ENCODE results near the gene INPP5A.

INPP5A gene

DNA sequence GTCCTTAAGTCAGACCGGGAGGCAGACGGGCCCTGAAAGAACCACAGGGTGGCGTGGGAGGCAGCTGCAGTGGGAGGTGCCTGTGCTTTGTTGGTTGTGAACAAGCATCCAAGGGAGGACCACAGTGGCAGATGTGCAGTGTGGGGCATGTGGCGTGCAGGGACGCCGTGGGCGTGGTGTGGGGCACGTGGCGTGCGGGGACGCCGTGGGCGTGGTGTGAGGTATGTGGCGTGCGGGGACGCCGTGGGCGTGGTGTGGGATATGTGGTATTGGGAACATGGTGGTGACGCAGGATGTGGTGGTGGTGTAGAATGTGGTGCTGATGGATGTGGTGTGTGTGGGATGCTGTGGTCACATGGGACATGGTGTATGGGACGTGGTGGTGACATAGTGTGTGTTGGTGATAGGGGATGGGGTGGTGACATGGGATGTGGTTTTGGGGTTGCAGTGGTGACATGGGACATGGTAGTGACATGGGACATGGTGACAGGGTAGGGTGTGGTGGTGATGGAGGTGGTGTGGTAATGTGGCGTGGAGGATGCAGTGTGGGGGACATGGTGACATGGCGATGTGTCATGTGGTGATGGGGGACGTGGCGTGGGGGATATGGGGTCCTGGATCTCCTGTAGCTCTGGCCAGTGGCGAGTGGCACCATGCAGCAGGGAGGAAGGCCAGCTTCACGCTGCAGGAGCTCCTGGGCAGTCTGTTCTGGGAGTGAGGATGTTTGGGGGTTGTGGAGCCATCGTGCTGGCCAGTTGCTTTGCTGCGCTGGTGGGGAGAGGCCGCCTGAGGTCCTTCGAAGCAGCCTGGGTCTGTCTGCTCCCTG is 78.8 kb downstream of the INPP5A start:
- DNase-seq: no peak

DNA sequence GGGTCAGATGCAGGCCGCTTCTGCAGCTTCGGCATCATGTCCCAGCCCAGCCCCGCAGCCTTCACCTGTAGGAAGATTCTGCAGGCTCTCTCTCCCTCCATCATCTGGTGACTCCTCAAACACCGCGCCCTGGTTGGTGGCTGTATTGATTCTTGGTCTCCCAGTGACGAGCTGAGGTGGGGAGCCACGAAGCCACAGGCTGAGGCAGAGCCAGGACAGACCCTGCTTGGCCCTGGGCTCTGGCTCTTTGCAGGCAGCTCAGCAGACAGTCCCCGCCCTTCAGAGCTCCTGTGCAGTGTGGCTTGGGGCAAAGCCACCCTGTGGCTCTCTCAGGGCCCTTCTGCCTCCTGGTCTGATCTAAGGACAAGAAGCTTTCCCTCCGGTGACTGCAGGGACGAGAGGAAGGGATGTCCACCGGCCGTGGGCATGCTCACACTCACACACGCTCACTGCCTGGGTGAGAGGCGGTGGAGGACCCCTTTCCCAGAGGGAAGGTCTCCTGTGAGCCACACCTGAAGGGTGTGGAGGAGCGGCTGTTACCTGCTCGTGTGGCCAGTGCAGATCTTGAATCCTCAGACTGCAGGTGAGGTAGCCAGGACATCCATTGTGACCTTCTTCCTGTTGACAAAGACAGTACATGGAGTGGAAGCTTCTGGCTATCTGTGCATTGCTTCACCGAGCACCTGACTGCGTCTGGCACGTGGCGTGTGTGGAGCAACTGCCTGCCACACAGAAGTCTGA is 79.6 kb downstream of the INPP5A start:
- DNase-seq: no peak

DNA sequence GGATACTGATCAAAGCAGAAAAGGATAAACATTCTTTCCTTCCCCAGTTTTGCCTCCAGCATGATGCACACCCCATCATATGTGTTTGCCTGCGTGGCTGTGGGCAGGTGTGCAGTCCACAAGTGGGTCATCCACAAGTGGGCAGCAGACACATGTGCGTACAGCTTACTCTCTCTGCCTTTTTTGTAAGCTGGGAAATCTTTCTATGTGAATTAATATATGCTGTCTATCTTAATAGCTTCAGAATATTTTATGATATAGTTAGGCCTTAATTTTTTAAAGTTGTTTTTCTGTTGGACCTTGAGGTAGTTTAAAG is 80.1 kb downstream of the INPP5A start:
- DNase-seq: no peak

DNA sequence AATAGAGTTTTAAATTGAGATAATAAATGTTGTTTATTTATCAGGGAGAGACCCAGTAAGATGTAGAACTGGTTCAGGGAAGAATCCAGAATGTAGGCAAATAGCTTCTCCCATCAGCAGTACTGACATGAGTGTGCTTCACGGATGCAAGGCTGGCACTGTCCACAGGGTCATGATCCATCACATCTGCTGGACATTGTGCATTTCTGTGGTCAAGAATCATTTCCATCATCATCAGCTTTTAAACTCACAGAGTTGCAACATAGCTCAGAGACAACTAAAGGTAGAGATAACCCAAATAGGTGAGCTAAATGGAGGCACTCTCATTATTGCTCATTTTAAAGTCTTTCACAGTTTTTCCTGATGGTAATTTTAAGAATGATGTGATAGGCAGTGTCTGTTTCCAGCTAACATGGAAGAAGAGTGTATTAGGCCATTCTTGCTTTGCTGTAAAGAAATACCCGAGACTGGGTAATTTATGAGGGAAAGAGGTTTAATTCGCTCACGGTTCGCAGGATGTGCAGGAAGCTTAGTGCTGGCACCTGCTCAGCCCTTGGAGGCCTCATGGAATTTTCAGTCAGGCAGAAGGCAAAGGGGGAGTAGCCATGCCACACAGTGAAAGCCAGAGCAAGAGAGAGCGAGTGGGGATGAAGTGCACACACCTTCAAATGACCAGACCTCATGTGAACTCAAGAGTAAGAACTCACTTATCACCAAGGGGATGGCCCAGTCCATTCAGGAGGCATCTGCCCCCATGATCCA is 80.8 kb downstream of the INPP5A start:
- DNase-seq: no peak

DNA sequence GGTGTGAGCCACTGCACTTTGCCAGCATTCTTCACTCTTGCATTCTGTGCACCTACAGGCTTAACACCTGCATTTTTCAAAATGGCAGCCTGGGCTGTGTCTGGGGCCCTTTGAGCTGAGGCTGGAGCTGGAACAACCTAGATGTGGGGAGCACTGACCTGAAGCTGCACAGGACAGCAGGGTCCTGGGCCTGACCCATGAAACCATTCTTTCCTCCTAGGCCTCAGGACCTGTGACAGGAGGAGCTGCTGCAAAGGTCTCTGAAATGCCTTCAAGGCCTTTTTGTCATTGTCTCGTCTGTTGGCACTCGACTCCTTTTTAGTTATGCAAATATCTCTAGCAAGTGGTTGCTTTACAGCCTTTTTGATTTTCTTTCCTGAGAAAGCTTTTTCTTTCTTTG is 82.3 kb downstream of the INPP5A start:
- DNase-seq: no peak

DNA sequence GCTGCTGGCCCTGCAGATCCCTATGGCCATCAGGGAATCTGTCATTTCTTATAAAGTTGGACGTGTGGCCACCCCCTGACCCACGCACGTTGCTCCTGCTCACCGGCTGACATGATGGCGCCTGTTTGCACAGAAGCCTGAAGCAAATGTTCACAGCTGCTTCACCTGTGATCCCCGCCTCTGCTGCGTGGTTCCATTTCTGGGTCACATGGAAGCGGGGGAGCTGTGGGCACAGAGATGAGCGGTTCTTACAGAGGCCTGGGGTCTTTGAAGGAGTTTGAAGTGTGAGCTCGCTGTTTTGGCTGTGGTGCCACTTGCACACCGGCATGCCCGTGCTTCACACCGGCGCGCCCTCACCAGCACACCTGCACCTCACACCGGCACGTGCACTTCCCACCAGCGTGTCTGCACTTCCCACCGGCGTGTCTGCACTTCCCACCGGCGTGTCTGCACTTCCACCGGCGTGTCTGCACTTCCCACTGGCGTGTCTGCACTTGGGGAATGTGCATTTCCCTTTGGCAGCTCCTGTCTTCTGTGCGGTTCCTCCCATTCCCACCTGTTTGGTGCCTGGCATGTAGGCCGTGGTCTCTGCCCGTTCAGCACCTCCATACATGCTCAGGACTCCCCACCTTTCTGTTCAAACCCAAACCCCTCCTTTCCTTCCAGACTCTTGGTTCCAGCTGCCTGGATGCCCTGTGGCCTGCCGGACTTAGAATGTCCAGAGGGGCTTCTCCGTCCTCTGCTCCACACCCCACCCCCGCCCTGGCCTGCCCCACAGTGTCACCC is 86.7 kb downstream of the INPP5A start:
- DNase-seq: no peak

DNA sequence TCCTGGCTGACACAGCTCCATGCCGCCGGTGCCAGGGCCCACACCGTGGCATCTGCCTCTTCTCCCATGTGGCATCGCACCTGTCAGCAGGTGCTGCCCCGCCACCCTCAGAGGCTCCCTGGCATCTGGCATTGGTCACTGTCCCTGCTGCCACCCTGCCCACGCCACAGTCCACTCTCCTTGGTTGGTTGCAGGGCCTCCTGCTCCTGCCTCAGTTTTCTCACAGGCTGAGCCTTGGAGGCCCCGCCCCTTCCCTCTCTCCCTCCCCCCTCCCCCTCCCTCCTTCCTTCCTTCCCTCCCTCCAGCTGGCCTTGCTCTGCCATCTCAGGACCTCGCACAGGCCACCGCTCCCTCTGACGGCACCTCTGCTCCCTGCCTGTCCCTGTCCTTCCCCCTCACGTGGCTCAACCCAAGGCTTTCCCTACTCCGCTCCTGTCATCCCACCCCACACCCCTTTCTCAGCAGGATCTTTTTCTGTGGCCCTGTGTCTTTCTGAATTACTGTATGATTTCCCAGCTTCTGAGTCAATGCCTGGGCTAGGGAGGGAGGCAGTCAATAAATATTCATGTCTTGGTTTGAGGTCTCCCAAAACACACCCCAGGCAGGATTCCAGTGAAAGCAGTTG is 87.4 kb downstream of the INPP5A start:
- DNase-seq: no peak

DNA sequence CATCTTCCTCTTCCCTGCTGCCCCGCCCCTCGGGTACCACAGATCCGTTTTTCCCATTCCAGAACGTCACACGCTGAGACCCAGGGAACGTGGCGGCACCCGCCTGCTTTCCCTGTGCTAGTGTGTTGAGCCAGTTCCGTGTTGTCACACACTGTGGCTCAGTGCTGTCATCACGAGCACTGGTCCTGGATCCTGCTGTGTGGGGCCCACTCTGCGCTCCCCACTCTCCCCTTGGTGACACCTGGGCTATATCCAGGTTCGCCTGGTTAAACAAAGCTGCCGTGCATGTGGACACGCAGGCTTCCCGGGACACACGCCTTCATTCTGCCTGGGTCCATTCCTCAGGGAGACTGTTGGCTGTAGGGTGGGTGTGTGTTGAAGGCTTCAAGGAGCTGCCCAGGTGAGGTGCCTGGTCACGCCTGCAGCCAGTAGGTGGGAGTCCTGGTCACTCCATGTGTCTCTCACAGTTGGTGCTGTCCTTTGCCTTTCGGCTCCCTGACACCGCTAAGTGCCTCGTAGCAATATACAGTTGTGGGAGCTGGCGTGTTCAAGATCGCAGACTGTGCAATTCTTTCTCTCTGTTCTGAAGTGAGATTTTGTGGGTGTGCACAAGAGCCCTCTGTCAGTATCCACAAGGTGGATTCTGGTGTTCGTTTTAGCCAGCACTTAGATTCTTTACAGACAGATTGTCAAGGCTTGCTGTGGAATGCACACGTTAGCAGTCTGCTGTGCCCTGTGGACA is 88.6 kb downstream of the INPP5A start:
- no peak for DNase-seq

DNA sequence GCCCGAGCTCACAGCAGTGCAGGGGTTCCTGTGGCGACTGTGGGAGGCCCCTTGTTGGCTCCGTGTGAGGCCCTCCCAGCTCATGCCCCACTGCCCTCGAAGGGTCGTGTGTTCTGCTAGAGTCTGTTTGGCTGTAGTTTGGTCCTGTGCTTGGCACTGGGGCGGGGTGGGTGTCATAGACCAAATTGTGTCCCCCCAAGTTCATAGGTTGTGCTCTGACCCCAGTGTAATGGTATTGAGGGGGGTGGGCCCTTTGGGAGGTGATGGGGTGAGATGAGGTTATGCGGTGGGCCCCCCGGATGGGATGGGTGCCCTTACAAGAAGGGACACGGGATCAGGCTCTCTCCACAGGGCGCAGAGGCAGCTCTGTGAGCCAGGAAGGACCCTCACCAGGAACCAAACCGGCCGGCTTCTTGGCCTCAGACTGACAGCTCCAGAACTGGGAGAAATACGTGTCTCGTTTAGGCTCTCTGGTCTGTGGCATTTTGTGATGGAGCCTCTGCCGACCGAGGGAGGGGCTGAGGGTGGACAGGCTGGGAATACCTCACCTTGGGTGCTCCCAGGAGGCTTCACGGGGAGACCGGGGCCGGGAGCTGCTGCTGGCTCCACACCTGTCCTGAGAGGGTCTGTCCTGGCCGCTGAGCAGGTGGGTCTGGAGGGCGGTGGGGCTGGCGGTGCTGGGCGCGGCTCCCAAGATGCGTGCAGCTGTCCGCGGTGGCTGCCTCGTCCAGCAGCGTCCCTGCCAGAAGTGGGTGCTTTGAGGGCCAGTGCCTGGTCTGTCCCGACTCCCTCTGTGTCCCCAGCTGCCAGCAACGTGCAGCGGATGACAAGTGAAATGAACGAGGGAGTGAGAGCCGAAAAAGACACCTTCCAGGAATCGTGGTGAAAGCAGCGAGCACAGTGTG is 89.4 kb downstream of the INPP5A start:
- DNase-seq: no peak

DNA sequence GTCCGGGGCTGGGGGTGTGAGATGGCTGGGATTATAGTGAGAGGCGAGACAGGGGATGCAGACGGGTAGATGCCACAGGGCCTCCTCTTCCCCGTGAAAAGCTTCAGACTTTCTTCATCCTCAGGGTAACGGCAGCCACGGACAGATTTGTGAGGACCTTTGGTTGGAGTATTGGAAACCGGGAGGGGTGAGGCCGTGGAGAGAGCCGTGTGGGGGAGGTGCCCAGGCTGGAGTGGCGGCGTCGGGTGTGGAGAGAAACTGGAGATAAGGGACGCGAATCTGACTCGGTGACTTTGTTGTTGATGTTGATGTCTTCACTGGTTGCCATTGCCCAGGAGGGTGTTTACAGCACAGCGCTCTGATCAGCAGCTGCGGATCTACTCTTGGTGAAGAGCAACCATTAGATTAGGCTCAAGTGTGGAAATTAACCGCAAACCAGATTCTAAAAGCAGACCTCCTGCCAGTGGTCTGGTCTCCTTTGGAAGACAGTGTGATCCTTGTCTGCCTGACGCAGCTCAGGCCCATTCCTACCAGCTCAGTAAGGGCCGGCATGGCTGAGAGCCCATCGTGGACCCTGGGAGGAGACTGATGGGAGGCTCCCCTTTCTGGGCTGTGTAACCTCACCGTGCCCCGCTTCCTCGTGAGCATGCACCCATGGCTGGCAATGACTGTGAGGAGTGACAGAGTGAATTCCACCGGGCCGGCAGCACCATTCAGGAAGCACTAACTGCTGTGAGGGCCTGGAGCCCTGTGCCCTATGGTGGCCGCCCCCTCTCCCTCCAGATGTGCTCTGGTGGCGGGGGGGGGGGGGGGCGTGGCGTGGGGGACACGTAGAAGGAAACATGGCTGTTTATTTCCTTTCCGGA is 90.3 kb downstream of the INPP5A start:
- no peak for DNase-seq

DNA sequence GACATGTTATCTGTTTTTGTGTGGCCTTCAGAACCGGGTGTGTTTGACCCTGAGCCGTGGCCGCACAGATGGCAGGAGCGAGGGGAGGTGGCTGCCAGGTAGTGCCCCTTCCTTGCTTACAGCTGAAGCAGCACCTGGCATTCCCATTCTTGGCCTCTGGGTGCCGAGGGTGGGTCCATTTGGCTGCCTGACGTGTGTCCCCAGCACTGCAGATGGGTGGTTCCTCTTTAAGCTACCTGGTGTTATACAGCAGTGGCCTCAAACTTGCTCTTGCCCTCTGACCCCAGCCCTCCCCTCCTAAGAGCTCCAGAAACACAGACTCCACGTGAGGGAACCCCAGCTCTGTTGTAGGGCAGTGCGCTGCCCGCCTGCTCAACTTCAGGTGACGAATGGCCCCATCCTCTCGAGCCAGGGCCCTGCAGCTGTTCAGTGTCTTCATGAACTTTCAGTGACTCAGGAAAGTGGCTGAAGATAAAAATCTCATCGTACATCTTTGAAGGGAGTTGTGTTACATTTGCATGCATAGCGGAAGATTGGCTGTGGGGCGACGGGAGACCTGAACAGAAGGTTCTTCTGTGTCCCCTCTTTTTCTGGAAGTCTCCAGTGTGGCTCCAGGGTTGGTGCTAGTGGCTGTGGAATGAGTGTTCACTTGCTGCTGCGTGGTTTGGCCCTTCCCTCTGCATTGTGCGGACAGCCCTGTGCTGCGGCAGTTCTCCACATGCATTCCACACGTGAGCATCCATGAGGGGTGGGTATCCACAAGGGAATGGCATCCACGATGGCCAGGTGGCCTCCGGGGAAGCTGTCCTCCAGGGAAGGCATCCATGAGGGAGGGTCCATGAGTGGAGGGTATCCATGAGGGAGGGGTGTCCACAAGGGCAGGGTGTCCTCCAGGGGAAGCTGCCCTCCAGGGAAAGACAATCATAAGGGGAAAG is 91.6 kb downstream of the INPP5A start:
- DNase-seq: no peak

DNA sequence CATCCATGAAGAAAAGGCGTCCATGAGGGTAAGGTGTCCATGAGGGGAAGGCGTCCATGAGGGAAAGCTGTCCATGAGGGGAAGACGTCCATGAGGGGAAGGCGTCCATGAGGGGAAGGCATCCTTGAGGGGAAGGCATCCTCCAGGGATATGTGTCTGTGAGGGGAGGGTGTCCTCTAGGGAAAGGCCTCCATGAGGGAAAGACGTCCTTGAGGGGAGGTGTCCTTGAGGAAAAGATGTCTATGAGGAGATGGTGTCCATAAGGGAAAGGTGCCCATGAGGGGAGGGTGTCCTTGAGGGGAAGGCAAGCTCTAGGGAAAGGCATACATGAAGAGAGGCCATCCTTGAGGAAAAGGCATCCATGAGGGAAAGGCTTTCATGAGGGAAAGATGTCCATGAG is 92.6 kb downstream of the INPP5A start:
- no peak for DNase-seq

DNA sequence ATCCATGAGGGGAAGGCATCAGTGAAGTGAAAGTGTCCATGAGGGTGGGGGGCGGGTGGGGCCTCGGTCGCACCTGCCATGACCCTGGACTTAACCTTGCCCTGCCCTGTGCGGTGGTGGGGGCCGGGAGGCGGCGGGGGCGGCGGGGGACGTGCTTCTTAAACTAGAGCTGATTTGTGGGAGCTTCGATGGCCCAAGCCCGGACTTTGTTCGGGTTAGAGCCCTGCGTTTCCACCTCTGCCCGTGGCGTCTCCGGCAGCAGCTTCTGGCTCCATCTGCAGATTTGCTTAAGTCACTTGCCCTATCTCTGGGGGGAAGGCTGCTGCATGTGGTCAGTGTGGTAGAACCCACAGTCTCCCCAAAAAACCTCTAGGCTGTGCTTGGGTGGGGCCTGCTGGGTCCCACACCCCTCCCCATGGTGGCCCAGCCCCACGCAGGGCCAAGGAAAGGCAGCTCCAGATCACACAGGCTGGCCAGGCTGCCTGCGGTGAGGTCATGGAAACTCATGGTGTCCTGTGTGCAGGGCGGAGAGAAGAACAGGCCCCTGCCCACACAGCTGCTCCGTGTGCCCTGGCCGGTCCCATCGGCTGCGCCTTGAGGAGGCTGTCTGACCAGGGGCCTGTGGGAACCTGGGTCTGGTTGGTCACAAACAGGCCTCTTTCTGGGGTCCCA is 93.2 kb downstream of the INPP5A start:
- DNase-seq: no peak

DNA sequence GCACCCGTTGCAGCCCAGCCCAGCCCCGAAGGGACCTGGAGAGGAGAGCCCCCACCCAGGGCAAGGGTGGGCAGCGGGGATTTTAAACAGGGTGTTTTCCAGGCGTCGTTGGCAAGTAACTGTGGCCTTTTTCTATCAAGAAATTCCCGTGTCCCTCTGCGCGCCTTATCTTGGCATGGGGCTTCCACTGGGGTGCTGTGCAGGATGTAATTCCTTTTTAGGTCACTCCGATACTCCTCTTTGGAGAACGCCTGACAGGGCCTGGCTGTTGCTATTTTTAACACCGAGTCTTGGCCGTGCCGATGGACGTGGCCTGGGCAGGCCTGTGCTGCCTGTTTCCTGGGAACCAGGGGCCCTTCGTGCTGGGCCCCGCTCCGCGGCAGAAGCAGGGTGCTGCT is 93.8 kb downstream of the INPP5A start:
- no peak for DNase-seq

DNA sequence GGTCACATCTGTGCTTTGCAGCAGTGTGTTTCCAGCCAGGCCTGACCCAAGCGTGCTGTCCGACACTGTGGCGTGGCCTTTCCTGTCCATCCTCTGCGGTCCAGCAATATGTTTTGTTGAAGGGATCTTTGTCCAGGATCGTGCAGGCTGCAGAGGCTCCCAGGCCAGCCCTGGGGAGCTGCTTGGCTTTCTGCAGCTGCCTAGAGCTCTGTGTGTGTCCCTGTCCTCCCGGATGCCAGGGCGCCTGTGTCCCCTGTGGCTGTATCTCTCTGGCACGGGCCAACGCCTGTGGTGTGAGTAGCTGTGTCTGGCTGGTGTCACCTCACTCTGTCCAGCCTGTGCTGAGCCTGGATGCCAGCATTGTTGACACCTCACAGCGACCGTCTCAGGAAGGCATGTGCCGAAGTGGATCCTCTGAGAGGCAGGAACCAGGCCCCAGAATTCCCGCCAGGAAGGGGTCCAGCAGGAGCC is 94.5 kb downstream of the INPP5A start:
- DNase-seq: no peak

DNA sequence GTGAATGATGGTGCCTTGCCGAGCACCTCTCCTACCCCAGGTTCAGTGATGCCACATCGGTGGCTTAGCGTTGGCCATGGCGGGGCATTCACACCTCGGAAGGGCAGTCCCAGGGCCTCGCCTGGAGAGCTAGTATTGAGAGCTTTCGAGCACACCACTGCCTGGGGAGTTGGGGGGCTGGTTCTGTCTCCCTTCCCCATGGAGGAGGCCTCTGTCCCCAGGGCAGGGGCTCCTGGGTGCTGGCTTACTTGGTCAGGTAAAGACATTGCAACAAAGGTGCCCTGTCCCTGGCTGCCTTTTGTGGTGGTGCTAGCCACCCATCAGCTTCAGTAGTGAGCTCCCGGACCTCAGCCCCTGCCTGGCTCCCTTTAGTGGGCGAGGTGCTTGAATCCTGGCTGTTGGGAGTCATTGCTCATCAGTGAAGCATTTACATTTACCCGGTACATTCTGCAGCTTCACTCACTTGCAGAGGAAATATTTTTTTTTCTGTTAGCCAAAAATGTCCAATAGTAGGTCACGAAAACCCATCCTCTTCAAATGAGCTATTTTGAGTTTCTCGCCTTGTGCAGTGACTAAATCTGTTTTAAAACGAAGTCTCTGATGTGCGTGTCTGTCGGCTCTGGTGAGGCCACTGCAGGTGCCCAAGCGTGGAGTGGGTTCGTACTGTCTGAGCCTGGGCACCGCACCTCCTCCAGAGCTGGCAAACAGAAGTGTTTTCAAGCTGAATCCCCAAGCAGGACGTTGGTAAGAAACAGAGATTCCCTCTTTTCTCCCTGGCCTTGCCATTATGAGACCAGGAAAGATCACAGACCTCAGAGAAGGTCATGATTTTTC is 95.5 kb downstream of the INPP5A start:
- no peak for DNase-seq

Data from NCI-H146 (cell line).